IMR-90 (cell line): Measurements from ENCODE around the gene OSBPL9.

Source experiments
- SMC3 ChIP-seq: fragments of 150-350 bp; IDR thresholded peaks from 2 replicates; pipeline ENCODE4 v1.6.1; 2016; ENCODE audit warnings: low read depth, mild to moderate bottlenecking, antibody characterized with exemption, low read length, moderate library complexity
- TF ChIP-seq, protein P1 (sequence below): conservative IDR thresholded peaks from 2 replicates; pipeline ENCODE4 v1.5.1; 2012; ENCODE audit warnings: mild to moderate bottlenecking, low read depth, low read length, improper control_type of control experiment

- TF ChIP-seq, protein P1, sequence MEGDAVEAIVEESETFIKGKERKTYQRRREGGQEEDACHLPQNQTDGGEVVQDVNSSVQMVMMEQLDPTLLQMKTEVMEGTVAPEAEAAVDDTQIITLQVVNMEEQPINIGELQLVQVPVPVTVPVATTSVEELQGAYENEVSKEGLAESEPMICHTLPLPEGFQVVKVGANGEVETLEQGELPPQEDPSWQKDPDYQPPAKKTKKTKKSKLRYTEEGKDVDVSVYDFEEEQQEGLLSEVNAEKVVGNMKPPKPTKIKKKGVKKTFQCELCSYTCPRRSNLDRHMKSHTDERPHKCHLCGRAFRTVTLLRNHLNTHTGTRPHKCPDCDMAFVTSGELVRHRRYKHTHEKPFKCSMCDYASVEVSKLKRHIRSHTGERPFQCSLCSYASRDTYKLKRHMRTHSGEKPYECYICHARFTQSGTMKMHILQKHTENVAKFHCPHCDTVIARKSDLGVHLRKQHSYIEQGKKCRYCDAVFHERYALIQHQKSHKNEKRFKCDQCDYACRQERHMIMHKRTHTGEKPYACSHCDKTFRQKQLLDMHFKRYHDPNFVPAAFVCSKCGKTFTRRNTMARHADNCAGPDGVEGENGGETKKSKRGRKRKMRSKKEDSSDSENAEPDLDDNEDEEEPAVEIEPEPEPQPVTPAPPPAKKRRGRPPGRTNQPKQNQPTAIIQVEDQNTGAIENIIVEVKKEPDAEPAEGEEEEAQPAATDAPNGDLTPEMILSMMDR = no peak
- TF ChIP-seq SMC3 = no peak
Observed at GRCh38 chr1:51717842-51718241, 101.0 kb downstream of the OSBPL9 start.
